ENCODE results near the gene ZFAND3.

Gene ZFAND3, protein sequence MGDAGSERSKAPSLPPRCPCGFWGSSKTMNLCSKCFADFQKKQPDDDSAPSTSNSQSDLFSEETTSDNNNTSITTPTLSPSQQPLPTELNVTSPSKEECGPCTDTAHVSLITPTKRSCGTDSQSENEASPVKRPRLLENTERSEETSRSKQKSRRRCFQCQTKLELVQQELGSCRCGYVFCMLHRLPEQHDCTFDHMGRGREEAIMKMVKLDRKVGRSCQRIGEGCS

DNA sequence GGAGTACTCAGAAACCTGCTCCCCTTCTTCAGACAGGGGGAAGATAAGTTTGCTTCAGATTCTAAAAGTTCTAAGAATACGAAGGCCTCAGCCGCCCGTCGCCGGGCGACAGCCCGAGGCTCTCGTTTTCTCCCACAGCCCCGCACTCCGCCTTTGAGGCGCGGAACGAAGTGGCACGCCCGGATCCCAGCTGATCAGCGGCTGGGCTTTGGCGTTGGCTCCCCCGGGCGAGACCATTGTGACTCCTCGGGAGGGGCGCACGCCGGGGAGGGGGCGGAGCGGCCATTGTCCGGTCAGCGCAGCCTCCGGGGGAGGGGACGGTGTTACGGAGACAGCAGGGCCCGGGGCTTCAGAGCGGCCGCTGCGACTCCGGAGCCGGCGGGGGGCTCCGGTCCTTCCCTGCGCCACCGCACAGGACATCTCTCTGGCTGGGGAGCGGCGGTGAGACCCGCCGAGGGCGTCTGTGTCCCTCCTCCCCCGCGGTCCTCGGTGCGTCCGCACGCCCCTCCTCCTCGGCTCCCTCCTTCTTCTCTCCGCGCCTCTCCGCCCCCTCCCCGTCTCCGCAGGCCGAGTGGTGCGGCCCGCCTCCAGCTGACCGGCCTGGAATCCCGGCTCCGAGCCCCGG lies at the start of gene ZFAND3:
Gene ZFAND3, plus strand, starts transcription at position 551 of the 625 bp plus-strand sequence. CDS start 219 bp downstream, outside the sequence.
- peaks cover 40% of the 10 kb centered on the region for H3K4me1 ChIP-seq (ENCODE audit: control insufficient read depth, insufficient read depth, low read length)
- H3K36me3 ChIP-seq (ENCODE audit: control insufficient read depth, insufficient read depth, low read length, severe bottlenecking), result no peaks in the 10 kb centered on the region
- H3K27me3 ChIP-seq (replicated peaks; ENCODE audit: control insufficient read depth, insufficient read depth, low read length), result no peaks in the 10 kb centered on the region
- peak within 1 kb of the TSS; percentile 96 for H3K4me3 ChIP-seq (ENCODE audit: low read length)
- H3K9me3 ChIP-seq (ENCODE audit: control insufficient read depth, low read length), result no peaks in the 10 kb centered on the region
- DNase-seq (ENCODE audit: low read depth), result peak; percentile 99
- H3K9ac ChIP-seq (ENCODE audit: low read length), result peak within 1 kb of the TSS; percentile 98

DNA sequence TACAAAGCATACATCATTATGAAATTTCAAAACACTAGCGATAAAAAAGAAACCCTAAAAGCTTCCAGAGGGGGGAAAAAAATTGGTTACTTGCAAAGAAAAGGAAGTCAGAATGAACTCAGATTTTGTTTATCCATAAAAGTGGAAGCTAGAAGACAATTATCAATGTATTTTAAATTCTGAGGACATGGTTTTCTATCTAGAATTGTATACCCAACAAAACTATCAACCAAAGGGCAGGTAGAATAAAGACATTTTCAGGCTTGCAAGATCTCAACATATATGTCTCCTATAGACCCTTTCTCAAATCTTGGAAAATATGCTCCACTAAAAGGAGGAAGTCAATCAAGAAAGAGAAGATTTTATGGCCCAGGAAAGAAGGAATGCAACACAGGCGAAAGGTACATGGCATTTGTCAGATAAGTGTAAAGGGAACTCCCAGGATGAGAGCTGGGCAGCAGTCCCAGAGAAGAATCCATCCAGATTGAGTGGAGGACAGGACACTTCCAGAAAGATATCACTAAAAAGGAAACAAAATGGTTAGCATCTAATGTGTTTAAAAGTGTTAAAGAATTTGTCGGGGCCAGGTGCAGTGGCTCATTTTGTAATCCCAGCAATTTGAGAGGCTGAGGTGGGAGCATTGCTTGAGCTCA lies 45.4 kb upstream of the ZFAND3 start:
- Histone ChIP-seq H3K9ac (ENCODE audit: low read length) (no peak overlapping the region), H3K4me3 (ENCODE audit: low read length) (no peak overlapping the region), H3K27me3 (replicated peaks; ENCODE audit: control insufficient read depth, insufficient read depth, low read length) (peaks cover 19% of the 10 kb centered on the region), H3K36me3 (ENCODE audit: control insufficient read depth, insufficient read depth, low read length, severe bottlenecking) (no peaks in the 10 kb centered on the region), H3K9me3 (ENCODE audit: control insufficient read depth, low read length) (peaks cover 2% of the 10 kb centered on the region), H3K4me1 (ENCODE audit: control insufficient read depth, insufficient read depth, low read length) (no peaks in the 10 kb centered on the region)
- no peak for DNase-seq (ENCODE audit: low read depth)

DNA sequence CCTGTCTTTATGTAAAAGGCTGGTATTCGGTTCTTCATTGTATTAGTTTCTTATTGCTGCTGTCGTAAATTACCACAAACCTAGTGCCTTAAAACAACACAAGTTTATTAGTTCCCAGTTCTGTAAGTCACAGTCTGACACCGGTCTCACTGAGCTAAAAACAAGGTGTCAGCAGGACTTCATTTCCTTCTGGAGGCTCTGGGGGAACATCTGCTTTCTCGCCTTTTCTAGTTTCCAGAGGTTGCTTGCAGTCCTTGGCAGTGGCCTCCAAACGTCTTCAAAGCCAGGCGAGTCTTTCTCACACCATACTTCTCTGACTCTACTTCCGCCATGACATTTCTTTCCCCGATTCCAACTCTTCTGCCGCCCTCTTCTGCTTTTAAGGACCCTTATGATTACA lies 43.0 kb upstream of the ZFAND3 start:
- no peak overlapping the region for H3K4me3 ChIP-seq (ENCODE audit: low read length)
- no peak overlapping the region for H3K9ac ChIP-seq (ENCODE audit: low read length)

DNA sequence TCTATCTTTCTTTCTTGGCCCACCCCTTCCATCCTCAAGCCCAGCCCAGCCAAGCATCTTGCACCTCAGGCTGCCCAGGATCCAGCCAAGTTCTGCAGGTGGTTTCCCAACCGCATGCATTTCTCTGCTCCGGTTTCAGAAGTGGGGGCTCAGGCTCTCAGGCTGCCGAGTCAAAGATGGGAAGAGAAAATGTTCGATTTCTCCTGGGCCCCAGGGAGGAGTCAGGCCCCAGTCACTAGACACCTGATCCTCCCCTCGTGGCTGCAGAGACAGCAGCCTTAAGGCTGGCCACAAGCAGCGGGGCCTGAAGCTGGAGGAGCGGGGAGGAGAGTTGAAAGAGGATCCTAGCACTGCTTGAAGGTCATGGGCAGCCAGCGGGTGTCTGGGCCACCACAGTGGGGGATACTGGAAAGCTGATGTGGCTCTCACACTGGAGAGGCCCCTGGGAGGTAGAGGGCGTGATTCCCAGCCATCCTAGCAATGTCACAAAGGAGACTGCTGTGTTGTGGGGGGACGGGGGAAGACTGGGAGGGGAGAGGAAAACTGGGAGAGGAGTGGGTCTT lies 42.2 kb upstream of the ZFAND3 start:
- DNase-seq (ENCODE audit: low read depth), result no peak
- Histone ChIP-seq H3K9ac (ENCODE audit: low read length) (no peak overlapping the region), H3K27me3 (replicated peaks; ENCODE audit: control insufficient read depth, insufficient read depth, low read length) (peaks cover 19% of the 10 kb centered on the region), H3K36me3 (ENCODE audit: control insufficient read depth, insufficient read depth, low read length, severe bottlenecking) (no peaks in the 10 kb centered on the region), H3K9me3 (ENCODE audit: control insufficient read depth, low read length) (peaks cover 2% of the 10 kb centered on the region), H3K4me3 (ENCODE audit: low read length) (no peak overlapping the region), H3K4me1 (ENCODE audit: control insufficient read depth, insufficient read depth, low read length) (no peaks in the 10 kb centered on the region)

More for the DNA sequence above, 43.0 kb upstream of the ZFAND3 start:
- DNase-seq (ENCODE audit: low read depth), result no peak
- Histone ChIP-seq H3K27me3 (replicated peaks; ENCODE audit: control insufficient read depth, insufficient read depth, low read length) (peaks cover 19% of the 10 kb centered on the region), H3K9me3 (ENCODE audit: control insufficient read depth, low read length) (peaks cover 2% of the 10 kb centered on the region), H3K36me3 (ENCODE audit: control insufficient read depth, insufficient read depth, low read length, severe bottlenecking) (no peaks in the 10 kb centered on the region), H3K4me1 (ENCODE audit: control insufficient read depth, insufficient read depth, low read length) (no peaks in the 10 kb centered on the region)

DNA sequence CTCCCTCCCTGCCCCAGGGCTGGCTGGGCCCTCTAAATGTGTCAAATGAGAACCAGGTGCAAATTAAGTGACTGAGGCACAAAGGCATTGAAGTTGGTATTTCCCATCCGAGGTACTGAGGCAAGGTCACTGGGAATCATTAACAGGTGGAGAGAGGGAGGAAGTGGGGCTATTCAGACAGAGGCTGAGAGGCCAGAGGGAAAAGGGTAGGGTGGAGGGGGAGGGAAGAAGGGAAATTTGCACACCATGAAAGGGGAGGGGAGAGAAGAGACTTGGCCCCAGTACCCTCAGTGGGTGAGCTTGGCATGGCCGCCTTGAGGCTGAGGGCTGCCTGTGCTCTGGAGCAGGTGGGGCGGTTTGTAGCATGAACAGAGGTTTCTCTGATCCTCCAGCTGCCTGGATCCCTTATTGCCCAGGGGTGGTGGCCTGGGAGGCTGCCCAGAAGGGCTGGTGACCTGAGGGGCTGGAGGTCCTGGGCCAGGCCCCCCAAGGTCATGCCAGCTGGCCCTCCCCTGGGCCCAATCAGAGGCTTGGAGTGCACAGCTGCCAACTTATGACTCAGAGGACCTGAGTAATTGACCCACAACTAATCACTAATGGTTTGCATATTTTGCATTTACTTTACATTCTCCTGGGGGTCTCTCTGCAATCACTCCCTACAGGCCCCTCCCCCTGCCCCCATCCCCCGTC lies 40.3 kb upstream of the ZFAND3 start:
- peaks cover 19% of the 10 kb centered on the region for H3K27me3 ChIP-seq (replicated peaks; ENCODE audit: control insufficient read depth, insufficient read depth, low read length)
- H3K9me3 ChIP-seq (ENCODE audit: control insufficient read depth, low read length), result no peaks in the 10 kb centered on the region
- DNase-seq (ENCODE audit: low read depth), result peak; percentile 29
- no peak overlapping the region for H3K9ac ChIP-seq (ENCODE audit: low read length)
- peaks cover 10% of the 10 kb centered on the region for H3K4me1 ChIP-seq (ENCODE audit: control insufficient read depth, insufficient read depth, low read length)
- no peaks in the 10 kb centered on the region for H3K36me3 ChIP-seq (ENCODE audit: control insufficient read depth, insufficient read depth, low read length, severe bottlenecking)
- no peak overlapping the region for H3K4me3 ChIP-seq (ENCODE audit: low read length)

DNA sequence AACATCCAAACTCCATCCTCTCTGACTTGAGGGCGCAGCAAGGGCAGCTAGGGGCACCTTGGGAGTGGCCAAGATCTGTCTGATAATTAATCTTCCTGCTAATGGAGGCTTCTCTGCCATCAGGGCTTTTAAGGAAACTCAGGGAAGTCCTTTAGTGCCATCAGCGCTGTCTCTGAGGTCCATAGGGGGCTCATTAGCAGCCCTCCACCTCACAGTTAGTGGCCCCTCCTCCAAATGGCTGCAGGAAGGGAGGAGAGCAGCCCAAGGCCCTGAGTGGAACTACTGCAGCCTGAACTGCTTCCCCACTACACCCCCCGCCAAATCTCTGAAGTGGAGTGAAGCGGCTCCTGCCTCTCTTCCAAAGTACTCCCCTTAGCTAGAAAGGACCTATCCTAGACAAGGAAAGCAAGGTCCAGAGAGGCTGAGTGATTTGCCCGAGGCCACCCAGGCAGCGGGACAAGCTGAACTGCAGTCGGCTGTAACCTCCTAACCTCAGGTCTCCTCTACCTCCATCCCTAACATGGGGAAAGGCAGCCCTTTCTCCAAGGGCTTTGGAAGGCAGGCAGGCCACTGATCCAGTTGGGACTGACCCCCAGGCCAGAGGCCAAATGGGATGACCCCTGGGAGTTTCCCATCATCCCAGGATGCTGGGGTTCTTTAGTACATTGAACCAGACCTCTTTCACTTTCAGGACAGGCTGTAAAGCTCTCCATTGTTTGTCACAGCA lies 39.5 kb upstream of the ZFAND3 start:
- DNase-seq (ENCODE audit: low read depth), result no peak
- H3K4me1 ChIP-seq (ENCODE audit: control insufficient read depth, insufficient read depth, low read length), result peaks cover 14% of the 10 kb centered on the region
- H3K27me3 ChIP-seq (replicated peaks; ENCODE audit: control insufficient read depth, insufficient read depth, low read length), result peaks cover 22% of the 10 kb centered on the region
- no peak overlapping the region for H3K9ac ChIP-seq (ENCODE audit: low read length)
- no peaks in the 10 kb centered on the region for H3K9me3 ChIP-seq (ENCODE audit: control insufficient read depth, low read length)
- H3K36me3 ChIP-seq (ENCODE audit: control insufficient read depth, insufficient read depth, low read length, severe bottlenecking), result no peaks in the 10 kb centered on the region
- H3K4me3 ChIP-seq (ENCODE audit: low read length), result no peak overlapping the region

DNA sequence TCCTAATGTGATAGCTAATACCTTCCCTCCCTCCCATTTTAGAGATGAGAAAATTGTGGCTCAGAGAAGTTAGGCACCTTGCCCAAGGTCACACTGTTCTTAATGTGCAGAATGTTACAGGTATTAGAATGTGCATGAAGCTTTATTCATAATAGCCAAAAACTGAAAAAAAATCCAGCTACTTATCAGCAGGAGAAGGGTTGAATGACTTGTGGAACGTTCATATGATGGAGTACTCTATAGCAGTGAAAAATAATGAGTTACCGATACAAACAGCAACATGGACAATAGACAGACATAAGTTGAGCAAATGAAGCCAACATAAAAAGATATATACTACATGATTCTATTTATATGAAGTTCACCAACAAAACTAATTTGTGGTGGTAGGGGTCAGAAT lies 37.7 kb upstream of the ZFAND3 start:
- Histone ChIP-seq H3K9me3 (ENCODE audit: control insufficient read depth, low read length) (no peaks in the 10 kb centered on the region), H3K9ac (ENCODE audit: low read length) (no peak overlapping the region), H3K4me3 (ENCODE audit: low read length) (no peak overlapping the region), H3K36me3 (ENCODE audit: control insufficient read depth, insufficient read depth, low read length, severe bottlenecking) (no peaks in the 10 kb centered on the region), H3K27me3 (replicated peaks; ENCODE audit: control insufficient read depth, insufficient read depth, low read length) (peaks cover 19% of the 10 kb centered on the region), H3K4me1 (ENCODE audit: control insufficient read depth, insufficient read depth, low read length) (peaks cover 20% of the 10 kb centered on the region)
- DNase-seq (ENCODE audit: low read depth), result no peak

DNA sequence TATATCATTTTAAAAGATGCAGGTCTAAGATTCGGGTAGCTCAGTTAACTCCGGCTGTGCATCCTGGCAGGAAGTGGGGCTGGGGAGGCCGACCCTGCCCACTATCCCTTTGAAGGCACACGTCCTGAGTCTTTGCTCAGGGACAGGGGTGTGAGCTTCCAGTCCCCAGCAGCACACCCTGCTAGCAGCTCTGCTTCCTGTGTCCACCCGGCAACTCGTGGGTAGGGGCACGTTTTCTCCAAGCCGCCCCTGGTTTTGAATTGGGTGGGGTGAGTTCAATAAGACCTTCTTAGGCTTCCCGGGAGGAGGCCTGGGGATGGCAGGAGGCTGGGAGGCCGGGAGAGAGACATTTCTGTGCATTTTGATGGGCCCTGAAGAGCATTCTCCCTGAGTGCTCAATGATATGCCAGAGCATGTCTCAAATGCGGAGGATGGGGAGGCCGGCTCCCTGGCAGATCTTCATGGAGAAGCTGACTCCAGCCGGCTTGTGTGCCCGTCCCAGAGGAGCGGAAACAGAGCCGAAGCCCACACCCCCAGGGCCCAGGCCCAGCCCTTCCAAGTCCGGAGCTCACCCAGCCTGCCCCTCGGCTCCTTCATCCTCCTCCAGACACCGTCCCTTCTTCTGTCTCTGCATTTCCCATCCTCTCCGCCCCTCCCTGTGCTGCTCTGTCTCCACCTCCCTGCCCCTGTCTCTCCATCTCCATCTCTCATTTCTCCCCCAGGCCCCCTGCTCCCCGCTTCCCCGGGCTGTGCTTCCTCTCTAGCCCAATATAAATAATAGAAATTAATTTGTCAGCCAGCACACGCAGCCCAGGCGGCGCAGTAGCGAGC lies 36.3 kb upstream of the ZFAND3 start:
- peak; percentile 34 for DNase-seq (ENCODE audit: low read depth)
- Histone ChIP-seq H3K9ac (ENCODE audit: low read length) (peak overlapping the region; percentile 79), H3K4me1 (ENCODE audit: control insufficient read depth, insufficient read depth, low read length) (peaks cover 20% of the 10 kb centered on the region), H3K4me3 (ENCODE audit: low read length) (peak overlapping the region; percentile 81), H3K27me3 (replicated peaks; ENCODE audit: control insufficient read depth, insufficient read depth, low read length) (peaks cover 8% of the 10 kb centered on the region), H3K36me3 (ENCODE audit: control insufficient read depth, insufficient read depth, low read length, severe bottlenecking) (no peaks in the 10 kb centered on the region), H3K9me3 (ENCODE audit: control insufficient read depth, low read length) (no peaks in the 10 kb centered on the region)

DNA sequence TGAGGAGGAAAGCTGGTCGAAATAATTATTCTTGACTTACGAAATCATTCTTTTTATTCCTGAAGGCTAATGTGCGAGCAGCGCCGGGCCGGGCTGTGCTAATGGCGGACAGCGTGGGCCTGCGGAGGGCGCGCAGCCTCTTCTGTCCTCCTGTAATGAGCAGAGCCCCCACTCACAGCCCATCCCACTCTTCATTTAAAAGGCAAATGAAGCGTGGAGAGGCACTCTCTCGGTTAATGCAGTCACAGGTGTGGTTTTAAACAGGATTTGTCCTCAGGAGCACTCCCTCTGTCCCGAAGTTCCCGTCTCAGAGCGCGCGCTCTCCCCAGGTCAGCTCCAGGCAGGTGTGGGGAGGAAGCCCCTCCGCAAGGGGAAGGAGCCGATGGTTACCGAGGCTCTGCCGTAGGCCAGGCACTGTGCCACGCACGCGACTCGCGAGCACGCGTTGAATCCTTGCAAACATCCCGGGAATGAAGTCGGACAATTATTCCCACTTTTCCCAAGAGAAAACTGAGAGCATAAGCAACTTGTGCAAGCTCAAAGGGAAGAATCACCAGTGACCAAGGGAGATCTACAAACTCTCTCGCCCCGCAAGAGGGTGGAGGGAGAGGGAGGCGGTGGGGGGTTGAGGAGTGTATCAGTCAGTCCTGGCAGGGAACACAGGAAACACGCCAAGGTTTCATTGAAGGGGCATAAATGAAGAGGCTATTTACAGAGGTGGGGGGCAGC lies 35.5 kb upstream of the ZFAND3 start:
- Histone ChIP-seq H3K9me3 (ENCODE audit: control insufficient read depth, low read length) (no peaks in the 10 kb centered on the region), H3K36me3 (ENCODE audit: control insufficient read depth, insufficient read depth, low read length, severe bottlenecking) (no peaks in the 10 kb centered on the region), H3K9ac (ENCODE audit: low read length) (peak overlapping the region; percentile 79), H3K27me3 (replicated peaks; ENCODE audit: control insufficient read depth, insufficient read depth, low read length) (peaks cover 2% of the 10 kb centered on the region), H3K4me1 (ENCODE audit: control insufficient read depth, insufficient read depth, low read length) (peaks cover 20% of the 10 kb centered on the region), H3K4me3 (ENCODE audit: low read length) (peak overlapping the region; percentile 81)
- no peak for DNase-seq (ENCODE audit: low read depth)

All from adipocyte (in vitro differentiated cells).